GM20000 (cell line): ENCODE results near the gene ARHGEF39.

Experiments
- DNase-seq: peaks from one replicate; pipeline ENCODE4 v3.0.0; 2012; ENCODE audit warnings: low spot score
- TF ChIP-seq, protein P1 (sequence below): IDR thresholded peaks from 2 replicates; pipeline ENCODE4 v1.5.1; 2012; ENCODE audit warnings: mild to moderate bottlenecking, control low read depth; ENCODE audit errors: extremely low read depth, missing control alignments

The ARHGEF39 gene

GRCh38 chr9:35681341-35682002 is 16.5 kb upstream of the ARHGEF39 start:
- TF ChIP-seq, protein P1, sequence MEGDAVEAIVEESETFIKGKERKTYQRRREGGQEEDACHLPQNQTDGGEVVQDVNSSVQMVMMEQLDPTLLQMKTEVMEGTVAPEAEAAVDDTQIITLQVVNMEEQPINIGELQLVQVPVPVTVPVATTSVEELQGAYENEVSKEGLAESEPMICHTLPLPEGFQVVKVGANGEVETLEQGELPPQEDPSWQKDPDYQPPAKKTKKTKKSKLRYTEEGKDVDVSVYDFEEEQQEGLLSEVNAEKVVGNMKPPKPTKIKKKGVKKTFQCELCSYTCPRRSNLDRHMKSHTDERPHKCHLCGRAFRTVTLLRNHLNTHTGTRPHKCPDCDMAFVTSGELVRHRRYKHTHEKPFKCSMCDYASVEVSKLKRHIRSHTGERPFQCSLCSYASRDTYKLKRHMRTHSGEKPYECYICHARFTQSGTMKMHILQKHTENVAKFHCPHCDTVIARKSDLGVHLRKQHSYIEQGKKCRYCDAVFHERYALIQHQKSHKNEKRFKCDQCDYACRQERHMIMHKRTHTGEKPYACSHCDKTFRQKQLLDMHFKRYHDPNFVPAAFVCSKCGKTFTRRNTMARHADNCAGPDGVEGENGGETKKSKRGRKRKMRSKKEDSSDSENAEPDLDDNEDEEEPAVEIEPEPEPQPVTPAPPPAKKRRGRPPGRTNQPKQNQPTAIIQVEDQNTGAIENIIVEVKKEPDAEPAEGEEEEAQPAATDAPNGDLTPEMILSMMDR = no peak
- DNase-seq = no peak

DNA sequence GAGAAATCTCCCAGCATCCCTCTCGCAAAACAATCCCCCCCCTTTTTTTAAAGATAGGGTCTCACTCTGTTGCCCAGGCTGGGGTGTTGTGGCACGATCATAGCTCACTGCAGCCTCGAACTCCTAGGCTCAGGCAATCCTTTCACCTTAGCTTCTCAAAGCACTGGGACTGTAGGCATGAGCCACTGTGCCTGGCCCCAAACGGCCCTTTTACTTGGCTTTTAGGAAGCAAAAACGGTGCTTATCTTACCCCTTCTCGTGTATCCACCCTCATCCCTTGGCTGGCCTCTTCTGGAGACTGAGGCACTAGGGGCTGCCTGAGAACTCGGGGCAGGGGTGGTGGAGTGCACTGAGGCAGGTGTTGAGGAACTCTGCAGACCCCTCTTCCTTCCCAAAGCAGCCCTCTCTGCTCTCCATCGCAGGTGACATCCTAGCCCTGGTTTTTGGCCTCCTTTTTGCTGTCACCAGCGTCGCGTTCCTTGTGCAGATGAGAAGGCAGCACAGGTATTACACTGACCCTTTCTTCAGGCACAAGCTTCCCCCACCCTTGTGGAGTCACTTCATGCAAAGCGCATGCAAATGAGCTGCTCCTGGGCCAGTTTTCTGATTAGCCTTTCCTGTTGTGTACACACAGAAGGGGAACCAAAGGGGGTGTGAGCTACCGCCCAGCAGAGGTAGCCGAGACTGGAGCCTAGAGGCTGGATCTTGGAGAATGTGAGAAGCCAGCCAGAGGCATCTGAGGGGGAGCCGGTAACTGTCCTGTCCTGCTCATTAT is 15.5 kb upstream of the ARHGEF39 start:
- peak; percentile 66 for DNase-seq
- TF ChIP-seq, protein P1 = no peak

GRCh38 chr9:35679766-35680330 is 14.9 kb upstream of the ARHGEF39 start:
- TF ChIP-seq, protein P1 = no peak
- no peak for DNase-seq

DNA sequence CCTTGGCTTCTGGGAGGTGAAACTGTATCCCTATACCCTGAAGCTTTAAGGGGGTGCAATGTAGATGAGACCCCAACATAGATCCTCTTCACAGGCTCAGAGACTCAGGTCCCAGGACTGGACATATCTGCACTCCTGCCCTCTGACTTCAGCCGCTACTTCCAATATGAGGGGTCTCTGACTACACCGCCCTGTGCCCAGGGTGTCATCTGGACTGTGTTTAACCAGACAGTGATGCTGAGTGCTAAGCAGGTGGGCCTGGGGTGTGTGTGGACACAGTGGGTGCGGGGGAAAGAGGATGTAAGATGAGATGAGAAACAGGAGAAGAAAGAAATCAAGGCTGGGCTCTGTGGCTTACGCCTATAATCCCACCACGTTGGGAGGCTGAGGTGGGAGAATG is 14.1 kb upstream of the ARHGEF39 start:
- TF ChIP-seq, protein P1 = no peak
- no peak for DNase-seq

- DNase-seq = peak; percentile 65
- TF ChIP-seq, protein P1 = no peak
Measured at GRCh38 chr9:35675732-35676392, 10.9 kb upstream of the ARHGEF39 start.

GRCh38 chr9:35675204-35675603 is 10.2 kb upstream of the ARHGEF39 start:
- TF ChIP-seq, protein P1 = no peak
- no peak for DNase-seq

DNA sequence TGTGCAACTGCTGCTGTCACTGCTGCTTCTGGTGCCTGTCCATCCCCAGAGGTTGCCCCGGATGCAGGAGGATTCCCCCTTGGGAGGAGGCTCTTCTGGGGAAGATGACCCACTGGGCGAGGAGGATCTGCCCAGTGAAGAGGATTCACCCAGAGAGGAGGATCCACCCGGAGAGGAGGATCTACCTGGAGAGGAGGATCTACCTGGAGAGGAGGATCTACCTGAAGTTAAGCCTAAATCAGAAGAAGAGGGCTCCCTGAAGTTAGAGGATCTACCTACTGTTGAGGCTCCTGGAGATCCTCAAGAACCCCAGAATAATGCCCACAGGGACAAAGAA is 9.0 kb upstream of the ARHGEF39 start:
- TF ChIP-seq, protein P1 = no peak
- no peak for DNase-seq
